Prostate gland (tissue), 2 donors: ENCODE measurements around the gene PRSS48. TPM values are rescaled to one million over a fixed set of nuclear protein-coding genes. Genes with fewer than 3 reads are reported as not detected.

Experiments used
- DNase-seq: peaks from one replicate; pipeline ENCODE4 v3.0.0-alpha.2; 2019; ENCODE audit warnings: low spot score
- H3K27ac ChIP-seq, 2 donors: fragments of 200-600 bp; sonication (generic); 2 replicates each; pipeline ENCODE4 v1.5.1; 2017 to 2019
- H3K27me3 ChIP-seq: fragments of 200-600 bp; sonication (generic); replicated peaks from 2 replicates; pipeline ENCODE4 v1.5.1; 2019; ENCODE audit not compliant: insufficient read depth
- H3K36me3 ChIP-seq, 2 donors: fragments of 200-600 bp; sonication (generic); 1 replicate in 1 of 2; 2 replicates in 1 of 2; pipeline versions ENCODE4 v1.5.1 to v1.8.1; 2017 to 2019
- H3K4me1 ChIP-seq: fragments of 200-600 bp; sonication (generic); replicated peaks from 2 replicates; pipeline ENCODE4 v1.5.1; 2019
- H3K4me3 ChIP-seq, 2 donors: fragments of 200-600 bp; sonication (generic); 2 replicates each; pipeline ENCODE4 v1.5.1; 2017 to 2019
- H3K9me3 ChIP-seq: fragments of 200-600 bp; sonication (generic); 2 replicates; pipeline ENCODE4 v1.5.1; 2017
- POLR2A ChIP-seq: fragments of 450-650 bp; IDR thresholded peaks from one replicate; pipeline ENCODE4 v1.6.1; 2016; ENCODE audit warnings: antibody characterized with exemption, mild to moderate bottlenecking
- POLR2AphosphoS5 ChIP-seq: sonication (generic); formaldehyde crosslinking; IDR thresholded peaks from one replicate; pipeline ENCODE4 v1.6.1; 2017; ENCODE audit warnings: antibody characterized with exemption
- WGBS: methylation state at CpG from one replicate; pipeline ENCODE4 v1.1.5; 2018; 5-methylcytosine and 5-hydroxymethylcytosine counted together
- intact Hi-C: fragments of 100-400 bp; cut with DNase I; formaldehyde crosslinking; loops from one replicate; pipeline ENCODE4 v1.14.2; 2022
- total RNA-seq, 2 donors: library from RNA; depleted of rRNA; stranded (reverse); fragments of >200 nt; gene quantifications; one replicate each; pipeline ENCODE4 v1.1.0, GENCODE V29; 2016
- TF ChIP-seq, protein P1 (sequence below), 4 experiments: fragments of 200-600 bp in 2 of 4; fragments of 450-650 bp in 2 of 4; sonication (generic) in 2 of 4; IDR thresholded peaks; 1 replicate in 3 of 4; 2 replicates in 1 of 4; pipeline ENCODE4 v1.5.1; 2016 to 2019; ENCODE audit warnings: antibody characterized with exemption in 4 of 4, mild to moderate bottlenecking in 2 of 4, moderate library complexity in 2 of 4

Gene PRSS48
- total RNA-seq, 2 donors from 2014 or later = not detected

DNA sequence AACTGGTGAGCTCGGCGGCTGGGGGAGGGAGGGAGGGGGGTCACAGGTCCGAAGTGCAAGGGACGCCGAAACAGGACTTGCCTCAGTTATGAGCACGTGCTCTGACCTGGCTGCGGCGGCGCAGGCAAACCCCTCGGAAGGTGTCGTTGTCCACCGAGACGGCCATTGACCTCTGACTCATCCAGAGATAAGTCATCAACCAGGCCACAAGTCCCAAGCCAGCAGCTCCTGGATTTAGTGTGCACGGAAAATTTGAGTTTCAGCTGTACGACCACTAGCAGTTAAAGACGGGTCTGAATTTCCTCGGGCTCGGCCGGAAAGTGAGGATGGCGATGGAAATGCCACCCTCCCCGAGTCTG lies 47.8 kb downstream of the PRSS48 start:
- Histone ChIP-seq H3K27ac (peak overlapping the region; percentile 84 to 88), H3K4me3 (peak overlapping the region; percentile 67 to 79), H3K4me1 (no peaks in the 10 kb centered on the region), H3K27me3 (no peaks in the 10 kb centered on the region), H3K9me3 (no peaks in the 10 kb centered on the region), H3K36me3 (no peaks in the 10 kb centered on the region)
- intact Hi-C loops = no loop called here
- TF ChIP-seq, protein P1, sequence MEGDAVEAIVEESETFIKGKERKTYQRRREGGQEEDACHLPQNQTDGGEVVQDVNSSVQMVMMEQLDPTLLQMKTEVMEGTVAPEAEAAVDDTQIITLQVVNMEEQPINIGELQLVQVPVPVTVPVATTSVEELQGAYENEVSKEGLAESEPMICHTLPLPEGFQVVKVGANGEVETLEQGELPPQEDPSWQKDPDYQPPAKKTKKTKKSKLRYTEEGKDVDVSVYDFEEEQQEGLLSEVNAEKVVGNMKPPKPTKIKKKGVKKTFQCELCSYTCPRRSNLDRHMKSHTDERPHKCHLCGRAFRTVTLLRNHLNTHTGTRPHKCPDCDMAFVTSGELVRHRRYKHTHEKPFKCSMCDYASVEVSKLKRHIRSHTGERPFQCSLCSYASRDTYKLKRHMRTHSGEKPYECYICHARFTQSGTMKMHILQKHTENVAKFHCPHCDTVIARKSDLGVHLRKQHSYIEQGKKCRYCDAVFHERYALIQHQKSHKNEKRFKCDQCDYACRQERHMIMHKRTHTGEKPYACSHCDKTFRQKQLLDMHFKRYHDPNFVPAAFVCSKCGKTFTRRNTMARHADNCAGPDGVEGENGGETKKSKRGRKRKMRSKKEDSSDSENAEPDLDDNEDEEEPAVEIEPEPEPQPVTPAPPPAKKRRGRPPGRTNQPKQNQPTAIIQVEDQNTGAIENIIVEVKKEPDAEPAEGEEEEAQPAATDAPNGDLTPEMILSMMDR (IDR thresholded peaks at IDR 0.05) = no peak
- TF ChIP-seq POLR2A (no peak), POLR2AphosphoS5 (no peak)
- peak; percentile 40 for DNase-seq
- 1% methylated on average over 17 of the region's 21 CpGs for WGBS

DNA sequence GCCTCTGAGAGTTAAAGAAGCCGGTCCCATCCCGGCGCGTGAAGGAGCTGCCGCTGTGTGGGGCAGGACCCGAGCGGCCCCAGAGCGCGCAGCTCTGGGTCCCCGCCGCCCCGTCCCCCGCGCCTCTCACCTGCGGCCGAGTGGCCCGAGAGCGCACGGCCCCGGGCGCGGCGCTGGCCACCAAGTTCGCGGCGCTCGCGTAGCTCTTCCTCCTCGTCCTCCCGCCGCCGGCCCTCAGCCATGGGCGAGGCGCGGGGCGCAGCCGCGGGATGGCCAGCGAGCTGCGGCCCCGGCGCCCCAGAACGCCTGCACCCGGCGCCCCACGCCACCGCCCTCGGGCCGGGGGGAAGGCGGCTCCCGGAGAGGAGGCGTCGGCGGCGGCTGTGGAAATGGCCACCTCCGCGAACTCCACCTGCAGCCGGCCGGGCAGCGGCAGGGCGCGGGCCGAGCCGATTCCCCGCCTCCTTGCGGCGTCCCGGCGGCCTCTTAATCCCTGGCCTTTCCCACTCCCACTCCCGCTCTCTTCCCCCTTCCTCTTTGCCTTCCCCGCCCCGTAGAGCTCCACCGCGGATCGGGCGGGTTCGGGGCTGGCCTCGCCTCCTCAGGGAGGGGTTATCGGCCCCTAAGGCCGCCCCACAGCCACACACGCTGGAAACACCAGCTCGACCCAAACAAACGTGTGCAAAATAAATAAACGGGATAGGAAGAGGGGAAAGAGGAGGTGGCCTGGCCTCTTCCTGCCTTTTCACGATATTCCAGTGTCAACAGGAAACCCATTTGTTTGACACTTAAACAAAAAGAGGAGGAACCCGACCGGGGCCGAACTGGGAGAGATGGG lies 48.4 kb downstream of the PRSS48 start, which contains the start of gene SH3D19:
Gene SH3D19, minus strand, starts transcription at position 495 of the 838 bp plus-strand sequence. Its CDS starts 253 bp downstream, at position 242.
- no peaks in the 10 kb centered on the region for H3K36me3 ChIP-seq
- TF ChIP-seq, protein P1 (IDR thresholded peaks at IDR 0.05) = no peak
- peak; percentile 74 for TF ChIP-seq POLR2A
- TF ChIP-seq POLR2AphosphoS5 = peak; percentile 56
- H3K27me3 ChIP-seq = no peaks in the 10 kb centered on the region
- H3K9me3 ChIP-seq = no peaks in the 10 kb centered on the region
- peak within 1 kb of the TSS; percentile 67 to 79 for H3K4me3 ChIP-seq
- intact Hi-C loops = no loop called here
- H3K27ac ChIP-seq = peak within 1 kb of the TSS; percentile 84 to 88
- 0% methylated on average over 39 of the region's 88 CpGs for WGBS
- H3K4me1 ChIP-seq = no peaks in the 10 kb centered on the region
- peak; percentile 58 for DNase-seq

DNA sequence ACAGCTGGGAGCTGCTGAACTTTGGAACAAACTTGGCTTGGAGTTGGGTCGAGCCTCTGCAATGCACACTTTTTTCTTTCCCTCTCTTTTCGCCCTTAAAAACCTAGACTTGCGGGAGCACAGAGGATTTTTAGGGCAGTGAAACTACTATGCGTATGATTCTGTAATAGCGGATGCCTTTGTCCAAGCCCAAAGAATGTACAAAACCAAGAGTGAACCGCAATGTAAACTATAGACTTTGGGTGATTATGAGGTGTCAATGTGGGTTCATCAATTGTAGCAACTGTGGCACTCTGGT lies 48.9 kb downstream of the PRSS48 start:
- Histone ChIP-seq H3K27me3 (no peaks in the 10 kb centered on the region), H3K27ac (peak overlapping the region; percentile 84 to 88), H3K4me1 (no peaks in the 10 kb centered on the region), H3K36me3 (no peaks in the 10 kb centered on the region), H3K9me3 (no peaks in the 10 kb centered on the region), H3K4me3 (peak overlapping the region; percentile 67 to 79)
- no peak for DNase-seq
- intact Hi-C loops = no loop called here
- 53% methylated on average over 6 of the region's 6 CpGs for WGBS
- TF ChIP-seq POLR2A = no peak
- no peak for TF ChIP-seq POLR2AphosphoS5
- TF ChIP-seq, protein P1 (IDR thresholded peaks at IDR 0.05) = no peak

DNA sequence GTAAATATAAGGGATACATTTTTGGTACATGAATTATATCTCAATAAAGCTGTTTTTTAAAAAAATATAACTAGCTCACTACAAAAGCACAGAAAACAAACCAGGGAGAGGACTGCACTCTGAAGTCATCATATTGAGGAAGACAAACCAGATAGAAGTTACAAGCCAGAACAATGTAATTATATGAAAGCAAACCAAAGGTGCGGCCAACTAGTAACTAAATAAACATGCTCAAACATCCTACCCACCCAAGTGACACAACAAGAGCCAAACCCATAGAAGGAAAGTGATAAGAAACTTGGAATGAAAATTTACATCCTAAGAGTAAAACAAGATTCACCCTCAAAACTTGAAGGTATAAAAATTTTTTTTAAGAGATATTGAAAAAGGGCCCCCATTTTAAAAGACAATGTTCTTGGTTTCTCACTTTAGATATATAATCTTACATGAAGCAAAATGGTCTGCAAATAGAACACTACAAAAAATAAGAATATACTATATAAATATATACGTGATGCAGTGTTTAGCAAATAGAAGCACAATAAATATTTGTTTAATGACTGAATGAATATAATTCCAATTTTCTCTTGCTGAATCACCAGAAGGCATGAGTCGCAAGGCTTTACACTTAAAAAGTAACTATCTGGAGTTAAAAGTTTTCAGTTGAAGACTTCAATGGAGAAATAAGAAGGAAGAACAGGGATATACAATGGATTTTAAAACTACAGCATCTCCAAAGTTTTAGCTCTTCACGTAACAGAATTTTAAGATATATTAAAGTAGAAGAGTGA lies 52.5 kb downstream of the PRSS48 start:
- 73% methylated on average over 4 of the region's 4 CpGs for WGBS
- no peaks in the 10 kb centered on the region for H3K27me3 ChIP-seq
- DNase-seq = no peak
- H3K27ac ChIP-seq = no peak overlapping the region
- TF ChIP-seq, protein P1 (IDR thresholded peaks at IDR 0.05) = no peak
- TF ChIP-seq POLR2A = no peak
- no peak for TF ChIP-seq POLR2AphosphoS5
- intact Hi-C loops = no loop called here
- H3K9me3 ChIP-seq = no peaks in the 10 kb centered on the region
- H3K4me3 ChIP-seq = no peak overlapping the region
- H3K36me3 ChIP-seq = no peaks in the 10 kb centered on the region
- H3K4me1 ChIP-seq = no peaks in the 10 kb centered on the region
